Fibroblast of lung (primary cell): ENCODE data around the gene RGS16.

Experiments used
- EZH2 ChIP-seq: IDR thresholded peaks from 2 replicates; pipeline ENCODE4 v1.5.1; 2012; ENCODE audit warnings: low read length, control low read depth, mild to moderate bottlenecking; ENCODE audit errors: missing control alignments
- TF ChIP-seq, protein P1 (sequence below), 2 donors: IDR thresholded peaks in 1 of 2; conservative IDR thresholded peaks in 1 of 2; 1 replicate in 1 of 2; 2 replicates in 1 of 2; pipeline ENCODE4 v1.5.1; 2011 to 2012; ENCODE audit warnings: low read length in 2 of 2, control low read depth in 1 of 2, inconsistent platforms in 1 of 2, low read depth in 1 of 2, mild to moderate bottlenecking in 1 of 2

DNA sequence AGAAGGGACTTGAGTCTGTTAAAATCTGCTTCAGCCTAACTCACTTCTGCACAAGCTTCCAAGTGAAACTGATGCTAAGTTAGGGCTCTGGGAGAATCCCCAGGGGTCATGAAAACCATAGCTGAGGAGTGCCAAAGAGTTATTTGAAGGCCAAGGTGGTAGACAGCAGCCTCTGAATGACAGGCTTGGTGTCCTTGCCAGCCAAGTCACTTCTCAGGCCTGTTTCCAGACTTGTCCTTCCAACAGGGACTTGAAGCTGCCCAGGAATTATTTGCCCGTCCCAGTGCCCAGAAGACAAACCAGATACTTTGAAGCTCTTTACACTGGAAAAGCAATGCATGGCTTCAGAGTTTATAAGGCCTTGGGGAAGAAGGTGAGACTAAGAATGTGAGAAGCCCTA, 48.7 kb downstream of the RGS16 start:
- TF ChIP-seq, protein P1, sequence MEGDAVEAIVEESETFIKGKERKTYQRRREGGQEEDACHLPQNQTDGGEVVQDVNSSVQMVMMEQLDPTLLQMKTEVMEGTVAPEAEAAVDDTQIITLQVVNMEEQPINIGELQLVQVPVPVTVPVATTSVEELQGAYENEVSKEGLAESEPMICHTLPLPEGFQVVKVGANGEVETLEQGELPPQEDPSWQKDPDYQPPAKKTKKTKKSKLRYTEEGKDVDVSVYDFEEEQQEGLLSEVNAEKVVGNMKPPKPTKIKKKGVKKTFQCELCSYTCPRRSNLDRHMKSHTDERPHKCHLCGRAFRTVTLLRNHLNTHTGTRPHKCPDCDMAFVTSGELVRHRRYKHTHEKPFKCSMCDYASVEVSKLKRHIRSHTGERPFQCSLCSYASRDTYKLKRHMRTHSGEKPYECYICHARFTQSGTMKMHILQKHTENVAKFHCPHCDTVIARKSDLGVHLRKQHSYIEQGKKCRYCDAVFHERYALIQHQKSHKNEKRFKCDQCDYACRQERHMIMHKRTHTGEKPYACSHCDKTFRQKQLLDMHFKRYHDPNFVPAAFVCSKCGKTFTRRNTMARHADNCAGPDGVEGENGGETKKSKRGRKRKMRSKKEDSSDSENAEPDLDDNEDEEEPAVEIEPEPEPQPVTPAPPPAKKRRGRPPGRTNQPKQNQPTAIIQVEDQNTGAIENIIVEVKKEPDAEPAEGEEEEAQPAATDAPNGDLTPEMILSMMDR (conservative IDR thresholded peaks at IDR 0.05 in 1 of 2, IDR thresholded peaks at IDR 0.05 in 1 of 2; ENCODE audit: low read depth in 1 of 2, low read length in 2 of 2), result no peak
- no peak for TF ChIP-seq EZH2
